Choroid plexus epithelial cell (primary cell): Measurements from ENCODE around the gene ANGPTL4.
"Not testable (repeated sequence)": the region's sequence is repeated elsewhere in the genome, so short reads cannot be mapped to it uniquely, and the experiment has no call there.

Experiments
- DNase-seq: peaks from one replicate; pipeline ENCODE4 v3.0.0-alpha.2; 2010; ENCODE audit warnings: low read depth
- H3K4me3 ChIP-seq: 2 replicates; pipeline ENCODE4 v1.5.1; 2011; ENCODE audit warnings: low read depth, mild to moderate bottlenecking, control low read depth, low read length, moderate library complexity
- CTCF ChIP-seq: conservative IDR thresholded peaks from 2 replicates; pipeline ENCODE4 v1.5.1; 2011; ENCODE audit warnings: low read depth, mild to moderate bottlenecking, control low read depth, inconsistent platforms, low read length, moderate library complexity

The ANGPTL4 gene

DNA sequence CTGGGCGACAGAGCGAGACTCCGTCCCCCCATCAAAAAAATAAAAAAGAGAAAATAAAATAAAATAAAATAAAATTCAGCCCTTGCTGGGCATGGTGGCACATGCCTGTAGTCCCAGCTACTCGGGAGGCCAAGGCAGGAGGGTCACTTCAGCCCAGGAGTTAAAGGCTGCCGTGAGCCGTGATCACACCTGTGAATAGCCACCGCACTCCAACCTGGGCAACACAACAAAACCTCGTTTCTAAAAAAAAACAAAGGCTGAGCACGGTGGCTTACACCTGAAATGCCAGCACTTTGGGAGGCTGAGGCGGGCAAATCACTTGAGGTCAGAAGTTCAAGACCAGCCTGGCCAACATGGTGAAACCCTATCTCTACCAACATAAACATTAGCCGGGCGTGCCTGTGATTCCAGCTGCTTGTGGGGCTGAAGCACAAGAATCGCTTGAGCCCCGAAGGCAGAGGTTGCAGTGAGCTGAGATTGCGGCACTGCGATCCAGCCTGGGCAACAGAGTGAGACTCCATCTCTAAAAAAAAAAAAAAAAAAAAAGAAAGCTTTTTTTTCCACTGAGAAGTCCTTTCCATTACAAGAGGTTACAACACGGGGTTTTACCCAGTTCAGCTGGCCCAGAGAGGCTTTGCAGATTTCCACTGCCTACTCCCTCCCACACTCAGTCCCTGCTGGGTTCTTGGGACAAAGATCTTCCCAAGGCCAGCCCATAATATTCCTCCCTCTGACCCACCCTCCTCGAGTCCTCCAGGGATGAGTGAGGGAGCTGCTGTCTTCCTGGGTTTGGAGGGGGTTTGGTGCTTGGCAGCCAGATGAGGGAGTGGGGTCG lies 6.4 kb downstream of the ANGPTL4 start:
- DNase-seq = peak; percentile 49
- no peak for TF ChIP-seq CTCF
- H3K4me3 ChIP-seq = no peak overlapping the region

DNA sequence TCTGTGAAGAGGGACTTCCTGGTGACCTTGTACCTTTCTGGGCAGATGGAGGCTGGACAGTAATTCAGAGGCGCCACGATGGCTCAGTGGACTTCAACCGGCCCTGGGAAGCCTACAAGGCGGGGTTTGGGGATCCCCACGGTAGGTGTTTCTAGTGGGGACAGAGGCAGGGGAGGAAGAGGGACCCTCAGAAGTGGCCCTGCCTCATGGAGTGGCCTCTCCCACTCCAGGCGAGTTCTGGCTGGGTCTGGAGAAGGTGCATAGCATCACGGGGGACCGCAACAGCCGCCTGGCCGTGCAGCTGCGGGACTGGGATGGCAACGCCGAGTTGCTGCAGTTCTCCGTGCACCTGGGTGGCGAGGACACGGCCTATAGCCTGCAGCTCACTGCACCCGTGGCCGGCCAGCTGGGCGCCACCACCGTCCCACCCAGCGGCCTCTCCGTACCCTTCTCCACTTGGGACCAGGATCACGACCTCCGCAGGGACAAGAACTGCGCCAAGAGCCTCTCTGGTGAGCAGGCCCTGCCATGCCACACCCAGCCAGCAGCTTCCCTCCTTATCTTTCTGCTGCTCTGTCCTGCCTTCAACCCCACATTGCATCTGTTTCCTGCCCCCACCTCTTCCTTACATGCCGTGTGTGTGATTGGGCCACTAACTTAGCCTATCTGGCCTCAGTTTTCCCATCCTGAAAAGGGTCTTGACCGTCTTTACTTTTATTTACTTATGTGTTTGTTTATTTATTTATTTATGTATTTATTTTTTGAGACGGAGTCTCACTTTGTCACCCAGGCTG lies 7.3 kb downstream of the ANGPTL4 start:
- no peak for TF ChIP-seq CTCF
- no peak for DNase-seq
- H3K4me3 ChIP-seq = no peak overlapping the region

DNA sequence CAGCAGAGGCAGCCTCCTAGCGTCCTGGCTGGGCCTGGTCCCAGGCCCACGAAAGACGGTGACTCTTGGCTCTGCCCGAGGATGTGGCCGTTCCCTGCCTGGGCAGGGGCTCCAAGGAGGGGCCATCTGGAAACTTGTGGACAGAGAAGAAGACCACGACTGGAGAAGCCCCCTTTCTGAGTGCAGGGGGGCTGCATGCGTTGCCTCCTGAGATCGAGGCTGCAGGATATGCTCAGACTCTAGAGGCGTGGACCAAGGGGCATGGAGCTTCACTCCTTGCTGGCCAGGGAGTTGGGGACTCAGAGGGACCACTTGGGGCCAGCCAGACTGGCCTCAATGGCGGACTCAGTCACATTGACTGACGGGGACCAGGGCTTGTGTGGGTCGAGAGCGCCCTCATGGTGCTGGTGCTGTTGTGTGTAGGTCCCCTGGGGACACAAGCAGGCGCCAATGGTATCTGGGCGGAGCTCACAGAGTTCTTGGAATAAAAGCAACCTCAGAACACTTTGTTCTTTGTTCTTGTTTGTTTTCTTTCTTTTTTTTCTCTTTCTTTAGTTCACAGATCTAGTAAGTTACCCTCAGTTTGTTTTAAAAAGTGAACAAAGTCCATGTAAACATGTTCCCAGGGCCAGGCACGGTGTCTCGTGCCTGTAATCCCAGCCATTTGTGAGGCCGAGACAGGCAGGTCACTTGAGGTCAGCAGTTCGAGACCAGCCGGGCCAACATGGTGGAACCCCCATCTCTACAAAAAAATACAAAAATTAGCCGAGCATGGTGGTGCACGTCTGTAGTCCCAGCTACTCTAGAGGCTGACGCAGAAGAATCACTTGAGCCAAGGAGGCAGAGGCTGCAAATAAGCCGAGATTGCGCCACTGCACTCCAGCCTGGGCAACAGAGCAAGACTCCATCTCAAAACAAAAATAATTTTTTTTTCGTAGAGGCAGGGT lies 10.2 kb downstream of the ANGPTL4 start:
- TF ChIP-seq CTCF = peak; percentile 27
- H3K4me3 ChIP-seq = no peak overlapping the region
- DNase-seq = peak; percentile 80

GRCh38 chr19:8375766-8376165 lies 11.8 kb downstream of the ANGPTL4 start:
- not testable (repeated sequence) for H3K4me3 ChIP-seq

GRCh38 chr19:8376373-8376974 lies 12.5 kb downstream of the ANGPTL4 start:
- not testable (repeated sequence) for DNase-seq, H3K4me3 ChIP-seq

More at GRCh38 chr19:8375766-8376165, 11.8 kb downstream of the ANGPTL4 start:
- DNase-seq = not testable (repeated sequence)

DNA sequence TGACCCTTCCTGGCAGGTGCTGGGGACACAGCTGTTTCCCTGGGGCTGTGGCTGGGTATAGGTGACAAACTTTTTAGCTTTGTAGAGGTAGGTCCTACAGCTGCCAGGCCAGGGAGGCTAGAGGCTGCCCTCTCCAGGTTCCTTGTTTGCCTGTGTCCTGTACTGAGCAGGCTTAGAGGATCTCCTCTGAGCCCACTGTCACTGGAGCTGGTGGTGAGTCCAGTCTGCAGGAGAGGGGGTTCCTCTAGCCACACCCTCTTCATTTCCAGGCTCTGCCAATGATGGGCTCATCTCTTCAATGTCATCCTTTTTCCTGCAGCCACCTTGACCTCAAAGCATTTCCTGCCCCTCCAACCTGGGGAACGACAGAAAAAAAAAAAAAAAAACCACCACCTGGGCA lies 13.6 kb downstream of the ANGPTL4 start:
- no peak for DNase-seq
- H3K4me3 ChIP-seq = no peak overlapping the region
- TF ChIP-seq CTCF = no peak

DNA sequence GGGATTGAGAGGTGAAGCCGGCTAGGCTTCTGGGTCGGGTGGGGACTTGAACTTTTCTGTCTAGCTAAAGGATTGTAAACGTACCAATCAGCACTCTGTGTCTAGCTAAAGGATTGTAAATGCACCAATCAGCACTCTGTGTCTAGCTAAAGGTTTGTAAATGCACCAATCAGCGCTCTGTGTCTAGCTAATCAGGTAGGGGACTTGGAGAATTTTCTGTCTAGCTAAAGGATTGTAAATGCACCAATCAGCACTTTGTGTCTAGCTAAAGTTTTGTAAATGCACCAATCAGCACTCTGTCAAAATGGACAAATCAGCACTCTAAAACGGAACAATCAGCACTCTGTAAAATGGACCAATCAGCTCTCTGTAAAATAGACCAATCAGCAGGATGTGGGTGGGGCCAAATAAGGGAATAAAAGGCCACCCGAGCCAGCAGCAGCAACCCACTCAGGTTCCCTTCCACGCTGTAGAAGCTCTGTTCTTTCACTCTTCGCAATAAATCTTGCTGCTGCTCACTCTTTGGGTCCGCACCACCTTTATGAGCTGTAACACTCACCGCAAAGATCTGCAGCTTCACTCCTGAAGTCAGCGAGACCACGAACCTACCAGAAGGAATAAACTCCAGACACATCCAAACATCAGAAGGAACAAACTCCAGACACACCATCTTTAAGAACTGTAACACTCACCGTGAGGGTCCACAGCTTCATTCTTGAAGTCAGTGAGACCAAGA lies 15.4 kb downstream of the ANGPTL4 start:
- not testable (repeated sequence) for DNase-seq, H3K4me3 ChIP-seq

DNA sequence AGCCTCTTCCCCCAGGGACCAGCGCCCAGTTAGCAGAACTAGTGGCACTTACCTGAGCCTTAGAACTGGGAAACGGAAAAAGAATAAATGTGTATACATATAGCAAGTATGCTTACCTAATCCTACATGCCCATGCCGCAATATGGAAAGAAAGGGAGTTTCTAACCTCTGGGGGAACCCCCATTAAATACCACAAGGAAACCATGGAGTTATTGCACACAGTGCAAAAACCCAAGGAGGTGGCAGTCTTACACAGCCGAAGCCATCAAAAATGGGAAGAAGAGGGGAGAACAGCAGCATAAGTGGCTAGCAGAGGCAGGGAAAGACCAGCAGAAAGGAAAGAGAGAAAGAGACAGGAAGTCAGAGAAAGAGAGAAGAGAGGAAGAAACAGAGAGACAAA lies 20.6 kb downstream of the ANGPTL4 start:
- not testable (repeated sequence) for DNase-seq, H3K4me3 ChIP-seq

- not testable (repeated sequence) for H3K4me3 ChIP-seq, DNase-seq
Measured at GRCh38 chr19:8385103-8385502, 21.1 kb downstream of the ANGPTL4 start.

DNA sequence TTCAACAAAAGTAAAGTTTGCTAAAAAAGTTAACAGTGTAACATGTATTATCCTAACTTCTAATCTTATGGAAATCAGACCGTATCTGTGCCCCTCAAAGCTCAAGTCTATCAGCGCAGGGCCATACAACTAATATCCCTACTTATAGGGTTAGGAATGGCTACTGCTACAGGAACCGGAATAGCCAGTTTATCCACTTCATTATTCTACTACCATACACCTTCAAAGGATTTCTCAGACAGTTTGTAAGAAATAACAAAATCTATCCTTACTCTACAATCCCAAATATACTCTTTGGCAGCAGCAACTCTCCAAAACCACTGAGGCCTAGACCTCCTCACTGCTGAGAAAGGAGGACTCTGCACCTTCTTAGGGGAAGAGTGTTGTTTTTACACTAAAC lies 21.6 kb downstream of the ANGPTL4 start:
- not testable (repeated sequence) for DNase-seq, H3K4me3 ChIP-seq

DNA sequence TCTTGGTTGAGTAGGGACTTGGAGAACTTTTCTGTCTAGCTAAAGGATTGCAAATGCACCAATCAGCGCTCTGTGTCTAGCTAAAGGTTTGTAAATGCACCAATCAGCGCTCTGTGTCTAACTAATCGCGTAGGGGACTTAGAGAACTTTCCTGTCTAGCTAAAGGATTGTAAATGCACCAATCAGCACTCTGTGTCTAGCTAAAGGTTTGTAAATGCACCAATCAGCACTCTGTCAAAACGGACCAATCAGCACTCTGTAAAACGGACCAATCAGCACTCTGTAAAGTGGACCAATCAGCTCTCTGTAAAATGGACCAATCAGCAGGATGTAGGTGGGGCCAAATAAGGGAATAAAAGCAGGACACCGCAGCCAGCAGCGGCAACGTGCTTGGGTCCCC lies 22.5 kb downstream of the ANGPTL4 start:
- not testable (repeated sequence) for DNase-seq, H3K4me3 ChIP-seq
